ENCODE data around the gene KNTC1. TPM values are rescaled to one million over a fixed set of nuclear protein-coding genes. Genes with fewer than 3 reads are reported as not detected.

KNTC1 gene
- total and polyA plus RNA-seq, 9 donors, result 4.7 to 15.9 (median 8.6) TPM

DNA sequence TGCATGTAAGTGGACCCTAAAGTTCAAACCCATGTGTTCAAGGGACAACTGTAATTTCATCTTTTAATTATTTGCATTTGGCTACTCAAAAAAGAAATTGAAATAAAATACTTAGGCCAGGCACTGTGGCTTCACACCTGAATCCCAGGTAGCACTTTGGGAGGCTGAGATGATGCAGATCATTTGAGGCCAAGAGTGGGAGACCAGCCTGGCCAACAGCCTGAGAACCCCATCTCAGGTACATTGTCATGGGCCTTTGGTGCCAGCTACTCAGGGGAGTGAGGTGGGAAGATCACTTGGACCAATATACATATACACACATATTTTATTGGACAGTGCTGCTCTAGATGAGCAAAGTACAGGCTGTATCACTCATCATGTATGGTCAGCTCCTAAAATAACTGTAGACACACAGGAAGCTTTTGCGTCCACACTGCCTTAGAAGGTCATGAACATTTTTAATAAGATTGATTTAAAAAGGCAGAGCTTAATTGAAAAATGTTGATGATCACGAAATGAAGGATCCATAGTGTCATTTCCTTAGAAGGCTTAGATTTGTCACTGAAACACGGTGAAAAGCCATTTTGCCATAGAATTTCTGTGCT, 23.8 kb upstream of the KNTC1 start:
- H3K4me3 ChIP-seq, result no peak overlapping the region
- no peak overlapping the region for H3K27ac ChIP-seq
- H3K9me3 ChIP-seq, result no peaks in the 10 kb centered on the region
- no peak for TF ChIP-seq POLR2A (IDR thresholded peaks at IDR 0.05)
- TF ChIP-seq, protein P1, sequence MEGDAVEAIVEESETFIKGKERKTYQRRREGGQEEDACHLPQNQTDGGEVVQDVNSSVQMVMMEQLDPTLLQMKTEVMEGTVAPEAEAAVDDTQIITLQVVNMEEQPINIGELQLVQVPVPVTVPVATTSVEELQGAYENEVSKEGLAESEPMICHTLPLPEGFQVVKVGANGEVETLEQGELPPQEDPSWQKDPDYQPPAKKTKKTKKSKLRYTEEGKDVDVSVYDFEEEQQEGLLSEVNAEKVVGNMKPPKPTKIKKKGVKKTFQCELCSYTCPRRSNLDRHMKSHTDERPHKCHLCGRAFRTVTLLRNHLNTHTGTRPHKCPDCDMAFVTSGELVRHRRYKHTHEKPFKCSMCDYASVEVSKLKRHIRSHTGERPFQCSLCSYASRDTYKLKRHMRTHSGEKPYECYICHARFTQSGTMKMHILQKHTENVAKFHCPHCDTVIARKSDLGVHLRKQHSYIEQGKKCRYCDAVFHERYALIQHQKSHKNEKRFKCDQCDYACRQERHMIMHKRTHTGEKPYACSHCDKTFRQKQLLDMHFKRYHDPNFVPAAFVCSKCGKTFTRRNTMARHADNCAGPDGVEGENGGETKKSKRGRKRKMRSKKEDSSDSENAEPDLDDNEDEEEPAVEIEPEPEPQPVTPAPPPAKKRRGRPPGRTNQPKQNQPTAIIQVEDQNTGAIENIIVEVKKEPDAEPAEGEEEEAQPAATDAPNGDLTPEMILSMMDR (IDR thresholded peaks at IDR 0.05), result no peak
- no peak for TF ChIP-seq EP300 (IDR thresholded peaks at IDR 0.05)
- H3K27me3 ChIP-seq, result no peaks in the 10 kb centered on the region
- peaks cover 3% of the 10 kb centered on the region for H3K4me1 ChIP-seq (ENCODE audit: insufficient read depth)
- intact Hi-C loops (cut with DNase I), result no loop called here
- no peak for DNase-seq
- no peaks in the 10 kb centered on the region for H3K36me3 ChIP-seq
- 72 to 82% (median 78%) methylated on average over 3 of the region's 3 CpGs for WGBS, 3 donors

DNA sequence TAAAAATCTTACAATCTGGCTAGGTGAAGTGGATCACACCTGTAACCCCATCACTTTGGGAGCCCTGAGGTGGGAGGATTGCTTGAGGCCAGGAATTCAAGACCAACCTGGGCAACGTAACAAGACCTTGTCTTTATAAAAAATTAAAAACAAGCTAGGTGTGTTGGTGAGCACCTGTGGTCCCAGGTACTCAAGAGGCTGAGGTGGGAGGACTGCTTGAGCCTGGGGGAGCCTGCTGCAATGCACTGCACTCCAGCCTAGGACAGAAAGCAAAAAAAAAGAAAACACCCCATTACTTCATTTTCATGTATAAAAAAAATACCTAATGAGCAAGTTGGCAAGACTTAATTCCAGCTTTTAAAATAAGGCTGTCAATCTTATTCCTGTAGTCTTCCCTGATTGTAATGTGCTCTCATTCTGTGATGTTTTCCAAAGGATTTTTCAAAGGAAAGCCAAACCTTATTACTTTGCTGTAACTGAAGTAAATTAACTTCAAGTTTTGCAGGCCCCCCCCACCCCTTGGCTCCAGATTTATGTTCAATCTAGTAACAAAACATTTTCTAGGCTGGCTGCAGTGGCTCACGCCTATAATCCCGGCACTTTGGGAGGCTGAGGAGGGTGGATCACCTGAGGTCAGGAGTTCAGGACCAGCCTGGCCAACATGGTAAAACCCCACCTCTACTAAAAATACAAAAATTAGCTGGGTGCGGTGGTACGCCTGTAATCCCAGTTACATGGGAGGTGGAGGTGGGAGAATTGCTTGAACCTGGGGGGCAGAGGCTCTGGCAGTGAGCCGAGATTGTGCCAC, 23.1 kb upstream of the KNTC1 start:
- peaks cover 3% of the 10 kb centered on the region for H3K4me1 ChIP-seq (ENCODE audit: insufficient read depth)
- H3K27ac ChIP-seq, result no peak overlapping the region
- H3K9me3 ChIP-seq, result no peaks in the 10 kb centered on the region
- intact Hi-C loops (cut with DNase I), result no loop called here
- TF ChIP-seq POLR2A (IDR thresholded peaks at IDR 0.05) (no peak), EP300 (IDR thresholded peaks at IDR 0.05) (no peak)
- TF ChIP-seq, protein P1 (IDR thresholded peaks at IDR 0.05), result no peak
- WGBS, 3 donors, result 66 to 76% (median 67%) methylated on average over 6 of the region's 6 CpGs
- no peak for DNase-seq
- no peaks in the 10 kb centered on the region for H3K27me3 ChIP-seq
- no peak overlapping the region for H3K4me3 ChIP-seq
- H3K36me3 ChIP-seq, result no peaks in the 10 kb centered on the region

DNA sequence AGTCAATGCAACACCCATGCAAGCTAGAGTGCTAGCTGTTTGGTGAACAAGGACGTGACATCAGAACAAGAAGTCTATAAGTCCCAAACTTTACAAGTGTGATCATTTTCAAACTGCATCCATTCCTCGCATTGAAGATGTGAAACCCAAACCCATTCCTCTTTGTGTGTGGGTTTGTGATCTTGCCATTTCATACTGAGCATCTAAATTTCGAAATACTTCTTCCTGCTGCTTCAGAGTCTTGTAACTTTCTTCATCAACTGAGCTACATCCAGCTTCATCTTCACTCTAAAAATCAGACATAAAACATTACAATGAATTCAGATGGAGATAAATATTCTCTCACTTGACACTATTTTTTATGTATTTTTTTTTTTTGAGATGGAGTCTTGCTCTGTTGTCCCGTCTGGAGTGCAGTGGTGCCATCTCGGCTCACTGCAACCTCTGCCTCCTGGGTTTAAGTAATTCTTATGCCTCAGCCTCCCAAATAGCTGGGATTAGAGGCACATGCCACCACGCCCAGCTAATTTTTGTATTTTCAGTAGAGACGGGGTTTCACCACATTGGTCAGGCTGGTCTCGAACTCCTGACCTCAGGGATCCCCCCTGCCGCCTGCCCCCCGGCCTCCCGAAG, 21.5 kb upstream of the KNTC1 start:
- H3K4me3 ChIP-seq, result no peak overlapping the region
- no peaks in the 10 kb centered on the region for H3K27me3 ChIP-seq
- no peak for TF ChIP-seq POLR2A (IDR thresholded peaks at IDR 0.05)
- TF ChIP-seq, protein P1 (IDR thresholded peaks at IDR 0.05), result no peak
- TF ChIP-seq EP300 (IDR thresholded peaks at IDR 0.05), result no peak
- peaks cover 3% of the 10 kb centered on the region for H3K4me1 ChIP-seq (ENCODE audit: insufficient read depth)
- H3K9me3 ChIP-seq, result no peaks in the 10 kb centered on the region
- no peak overlapping the region for H3K27ac ChIP-seq
- DNase-seq, result no peak
- WGBS, 3 donors, result 85 to 91% (median 89%) methylated on average over 11 of the region's 11 CpGs
- intact Hi-C loops (cut with DNase I), result no loop called here
- H3K36me3 ChIP-seq, result no peaks in the 10 kb centered on the region

DNA sequence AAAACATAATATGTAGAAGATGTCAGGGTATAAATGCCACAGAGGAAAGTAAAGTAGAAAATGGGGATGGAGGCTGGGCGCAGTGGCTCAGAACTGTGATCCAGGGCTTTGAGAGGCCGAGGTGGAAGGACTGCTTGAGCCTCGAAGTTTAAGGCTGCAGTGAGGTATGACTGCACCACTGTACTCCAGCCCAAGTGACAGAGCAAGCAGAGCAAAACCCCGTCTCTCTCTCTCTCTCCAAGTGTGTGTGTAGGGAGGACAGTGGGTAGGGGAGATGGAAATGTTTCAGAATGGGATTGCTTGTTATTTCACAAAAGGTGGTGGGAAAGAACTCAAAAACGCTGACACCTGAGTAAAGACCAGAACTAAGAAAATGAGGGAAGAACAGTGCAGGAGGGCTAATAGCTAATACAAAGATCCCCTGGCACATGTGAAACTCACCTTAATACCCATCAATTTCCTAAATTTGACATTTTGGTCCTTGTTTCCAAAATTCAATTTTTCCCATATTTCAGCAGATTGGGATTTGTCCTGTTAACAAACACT, 20.6 kb upstream of the KNTC1 start:
- Histone ChIP-seq H3K9me3 (no peaks in the 10 kb centered on the region), H3K27me3 (no peaks in the 10 kb centered on the region), H3K4me3 (no peak overlapping the region), H3K27ac (no peak overlapping the region), H3K36me3 (no peaks in the 10 kb centered on the region), H3K4me1 (ENCODE audit: insufficient read depth) (no peaks in the 10 kb centered on the region)
- TF ChIP-seq, protein P1 (IDR thresholded peaks at IDR 0.05), result no peak
- TF ChIP-seq POLR2A (IDR thresholded peaks at IDR 0.05), result no peak
- no peak for TF ChIP-seq EP300 (IDR thresholded peaks at IDR 0.05)
- intact Hi-C loops (cut with DNase I), result no loop called here
- 77 to 91% (median 90%) methylated on average over 5 of the region's 5 CpGs for WGBS, 3 donors
- no peak for DNase-seq
